Ishikawa (cell line): ENCODE data around the gene ALDH1B1.

Source experiments
- CEBPB ChIP-seq: IDR thresholded peaks from 2 replicates; pipeline ENCODE4 v1.6.1; 2012
- CREB1 ChIP-seq: IDR thresholded peaks from 2 replicates; pipeline ENCODE4 v1.6.1; 2012; ENCODE audit warnings: low read depth
- EGR1 ChIP-seq: IDR thresholded peaks from 2 replicates; pipeline ENCODE4 v1.6.1; 2012
- EP300 ChIP-seq: IDR thresholded peaks from 2 replicates; pipeline ENCODE4 v1.6.1; 2012; ENCODE audit warnings: borderline replicate concordance
- FOXM1 ChIP-seq: IDR thresholded peaks from 2 replicates; pipeline ENCODE4 v1.6.1; 2012; ENCODE audit warnings: low read depth, borderline replicate concordance
- NFIC ChIP-seq: IDR thresholded peaks from 2 replicates; pipeline ENCODE4 v1.6.1; 2012
- RAD21 ChIP-seq: IDR thresholded peaks from 2 replicates; pipeline ENCODE4 v1.6.1; 2012; ENCODE audit warnings: low read depth
- TAF1 ChIP-seq: IDR thresholded peaks from 2 replicates; pipeline ENCODE4 v1.6.1; 2012; ENCODE audit warnings: low read depth, mild to moderate bottlenecking
- TCF12 ChIP-seq: IDR thresholded peaks from 2 replicates; pipeline ENCODE4 v1.6.1; 2012; ENCODE audit warnings: low read depth
- TEAD4 ChIP-seq: IDR thresholded peaks from 2 replicates; pipeline ENCODE4 v1.6.1; 2012
- USF1 ChIP-seq: IDR thresholded peaks from 2 replicates; pipeline ENCODE4 v1.6.1; 2012
- YY1 ChIP-seq: IDR thresholded peaks from 2 replicates; pipeline ENCODE4 v1.6.1; 2012; ENCODE audit warnings: low read depth
- ZBTB7A ChIP-seq: IDR thresholded peaks from 2 replicates; pipeline ENCODE4 v1.6.1; 2012; ENCODE audit warnings: low read depth
- TF ChIP-seq, protein P1 (sequence below): IDR thresholded peaks from 2 replicates; pipeline ENCODE4 v1.6.1; 2012
- TF ChIP-seq, protein P2 (sequence below): IDR thresholded peaks from 2 replicates; pipeline ENCODE4 v1.6.1; 2012; ENCODE audit warnings: low read depth, mild to moderate bottlenecking

The ALDH1B1 gene

DNA sequence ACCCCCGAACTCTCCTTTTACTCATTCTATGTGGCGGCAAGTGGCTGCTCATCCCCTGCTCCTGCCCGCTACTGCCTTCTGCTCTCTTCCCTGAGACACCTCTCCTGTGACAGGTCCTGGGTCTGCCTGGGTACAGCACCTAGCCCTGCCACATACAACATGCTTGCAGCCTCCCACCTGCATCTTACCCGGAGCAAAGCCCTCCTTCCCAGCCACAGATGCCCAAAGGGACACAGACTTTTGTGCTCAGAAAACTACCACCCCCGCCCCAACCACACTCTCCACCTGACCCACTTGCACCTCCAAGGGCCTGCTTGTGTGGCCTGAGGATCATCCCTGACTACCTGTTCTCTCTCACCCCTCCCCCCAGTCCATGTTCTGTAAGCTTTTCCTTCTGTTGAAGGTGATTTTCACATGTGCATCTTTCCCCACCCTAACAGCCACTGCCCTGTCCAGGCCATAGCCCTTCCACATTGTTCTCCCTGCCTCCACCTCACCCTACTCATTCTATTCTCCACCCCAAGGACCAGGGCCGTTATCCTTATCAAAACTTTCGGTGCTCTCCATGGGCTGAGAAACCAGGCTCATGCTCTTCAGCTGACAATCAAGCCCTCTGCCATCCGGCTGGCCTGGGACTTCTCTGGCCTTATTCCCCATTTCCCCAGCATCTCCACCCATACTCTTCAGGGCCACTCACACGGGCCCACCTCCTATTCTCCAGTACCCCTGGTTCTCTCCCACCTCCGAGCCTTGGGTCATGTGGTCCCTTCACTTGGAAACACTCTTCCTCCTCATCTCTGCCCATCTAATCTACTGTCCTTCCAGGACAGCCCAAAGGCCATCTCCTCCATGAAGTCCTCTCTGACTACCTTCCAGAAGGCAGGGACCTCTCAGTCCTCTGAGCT lies 46.4 kb upstream of the ALDH1B1 start:
- no peak for TF ChIP-seq CREB1
- no peak for TF ChIP-seq TAF1

DNA sequence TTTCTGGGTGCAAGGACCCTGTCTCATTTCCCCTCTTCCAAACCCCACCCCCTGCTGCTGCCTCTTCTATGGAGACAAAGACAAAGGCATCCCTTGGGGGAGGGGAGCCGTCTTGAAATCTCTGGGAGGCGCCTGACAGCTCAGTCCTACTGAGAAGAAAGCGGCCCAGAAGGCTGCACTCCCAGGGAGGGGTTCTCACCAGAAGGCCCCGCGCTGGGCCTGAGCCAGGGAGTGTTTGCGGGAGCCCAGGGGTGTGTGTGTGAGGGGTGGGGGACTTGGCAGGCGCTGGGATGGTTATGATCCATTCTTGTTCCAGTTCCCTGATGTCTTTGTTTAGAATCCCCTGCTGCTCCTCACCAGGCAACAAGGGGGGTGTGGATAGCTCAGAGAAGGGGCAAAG lies 45.7 kb upstream of the ALDH1B1 start:
- no peak for TF ChIP-seq ZBTB7A
- no peak for TF ChIP-seq RAD21
- TF ChIP-seq FOXM1 = no peak
- TF ChIP-seq TCF12 = no peak
- TF ChIP-seq, protein P1, sequence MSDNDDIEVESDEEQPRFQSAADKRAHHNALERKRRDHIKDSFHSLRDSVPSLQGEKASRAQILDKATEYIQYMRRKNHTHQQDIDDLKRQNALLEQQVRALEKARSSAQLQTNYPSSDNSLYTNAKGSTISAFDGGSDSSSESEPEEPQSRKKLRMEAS = no peak
- no peak for TF ChIP-seq USF1
- TF ChIP-seq CEBPB = no peak
- no peak for TF ChIP-seq NFIC
- TF ChIP-seq EGR1 = no peak
- TF ChIP-seq TAF1 = no peak
- no peak for TF ChIP-seq TEAD4
- no peak for TF ChIP-seq EP300
- TF ChIP-seq CREB1 = no peak
- TF ChIP-seq, protein P2, sequence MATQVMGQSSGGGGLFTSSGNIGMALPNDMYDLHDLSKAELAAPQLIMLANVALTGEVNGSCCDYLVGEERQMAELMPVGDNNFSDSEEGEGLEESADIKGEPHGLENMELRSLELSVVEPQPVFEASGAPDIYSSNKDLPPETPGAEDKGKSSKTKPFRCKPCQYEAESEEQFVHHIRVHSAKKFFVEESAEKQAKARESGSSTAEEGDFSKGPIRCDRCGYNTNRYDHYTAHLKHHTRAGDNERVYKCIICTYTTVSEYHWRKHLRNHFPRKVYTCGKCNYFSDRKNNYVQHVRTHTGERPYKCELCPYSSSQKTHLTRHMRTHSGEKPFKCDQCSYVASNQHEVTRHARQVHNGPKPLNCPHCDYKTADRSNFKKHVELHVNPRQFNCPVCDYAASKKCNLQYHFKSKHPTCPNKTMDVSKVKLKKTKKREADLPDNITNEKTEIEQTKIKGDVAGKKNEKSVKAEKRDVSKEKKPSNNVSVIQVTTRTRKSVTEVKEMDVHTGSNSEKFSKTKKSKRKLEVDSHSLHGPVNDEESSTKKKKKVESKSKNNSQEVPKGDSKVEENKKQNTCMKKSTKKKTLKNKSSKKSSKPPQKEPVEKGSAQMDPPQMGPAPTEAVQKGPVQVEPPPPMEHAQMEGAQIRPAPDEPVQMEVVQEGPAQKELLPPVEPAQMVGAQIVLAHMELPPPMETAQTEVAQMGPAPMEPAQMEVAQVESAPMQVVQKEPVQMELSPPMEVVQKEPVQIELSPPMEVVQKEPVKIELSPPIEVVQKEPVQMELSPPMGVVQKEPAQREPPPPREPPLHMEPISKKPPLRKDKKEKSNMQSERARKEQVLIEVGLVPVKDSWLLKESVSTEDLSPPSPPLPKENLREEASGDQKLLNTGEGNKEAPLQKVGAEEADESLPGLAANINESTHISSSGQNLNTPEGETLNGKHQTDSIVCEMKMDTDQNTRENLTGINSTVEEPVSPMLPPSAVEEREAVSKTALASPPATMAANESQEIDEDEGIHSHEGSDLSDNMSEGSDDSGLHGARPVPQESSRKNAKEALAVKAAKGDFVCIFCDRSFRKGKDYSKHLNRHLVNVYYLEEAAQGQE = no peak
- TF ChIP-seq YY1 = no peak

DNA sequence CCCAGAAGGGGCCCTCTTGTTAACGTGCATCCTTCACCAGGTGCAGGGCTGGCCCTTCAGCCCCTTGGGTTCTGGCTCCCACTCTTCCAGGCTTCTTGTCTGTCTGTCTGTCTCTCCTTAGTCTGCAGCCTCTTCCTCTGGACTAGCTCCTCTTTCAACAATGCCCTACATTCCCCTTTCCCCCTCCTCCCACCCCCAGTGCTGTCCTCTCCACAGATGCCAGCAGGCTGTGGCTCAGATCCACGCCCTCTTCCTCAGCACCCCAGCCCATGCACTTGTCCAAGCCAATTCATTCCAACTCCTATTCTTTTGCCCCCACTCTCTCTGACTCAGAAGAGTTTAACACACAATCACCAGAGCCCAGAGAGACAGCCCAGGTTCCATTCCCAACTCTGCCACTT lies 45.2 kb upstream of the ALDH1B1 start:
- TF ChIP-seq, protein P2 = no peak
- TF ChIP-seq TCF12 = no peak
- TF ChIP-seq EGR1 = no peak
- no peak for TF ChIP-seq USF1
- TF ChIP-seq FOXM1 = no peak
- no peak for TF ChIP-seq YY1
- TF ChIP-seq, protein P1 = no peak
- TF ChIP-seq RAD21 = no peak
- TF ChIP-seq TEAD4 = no peak
- TF ChIP-seq TAF1 = no peak

- TF ChIP-seq RAD21 (no peak), EGR1 (no peak), TCF12 (no peak), CEBPB (no peak)
- TF ChIP-seq, protein P1 = no peak
Observed at GRCh38 chr9:38347946-38348345, 44.6 kb upstream of the ALDH1B1 start.

- TF ChIP-seq, protein P1 = no peak
- no peak for TF ChIP-seq RAD21
- no peak for TF ChIP-seq YY1
- no peak for TF ChIP-seq CEBPB
- TF ChIP-seq EP300 = no peak
- TF ChIP-seq NFIC = no peak
- no peak for TF ChIP-seq EGR1
- TF ChIP-seq TAF1 = no peak
- no peak for TF ChIP-seq USF1
- TF ChIP-seq TCF12 = no peak
- no peak for TF ChIP-seq ZBTB7A
- no peak for TF ChIP-seq FOXM1
- TF ChIP-seq, protein P2 = no peak
- TF ChIP-seq TEAD4 = no peak
- TF ChIP-seq CREB1 = no peak
Observed at GRCh38 chr9:38350529-38350928, 42.0 kb upstream of the ALDH1B1 start.
